ENCODE data around the gene ITPR1. TPM values are rescaled to one million over a fixed set of nuclear protein-coding genes. Genes with fewer than 3 reads are reported as not detected.
"Not testable (repeated sequence)": the region's sequence is repeated elsewhere in the genome, so short reads cannot be mapped to it uniquely, and the experiment has no call there.

The ITPR1 gene
- total and polyA plus RNA-seq, 10 of the 15 experiments (the other 5 are each of a cell fraction or from before 2014, with no cell fraction given), result 12.2 to 239 (median 28.4) TPM

- TF ChIP-seq, protein P1, sequence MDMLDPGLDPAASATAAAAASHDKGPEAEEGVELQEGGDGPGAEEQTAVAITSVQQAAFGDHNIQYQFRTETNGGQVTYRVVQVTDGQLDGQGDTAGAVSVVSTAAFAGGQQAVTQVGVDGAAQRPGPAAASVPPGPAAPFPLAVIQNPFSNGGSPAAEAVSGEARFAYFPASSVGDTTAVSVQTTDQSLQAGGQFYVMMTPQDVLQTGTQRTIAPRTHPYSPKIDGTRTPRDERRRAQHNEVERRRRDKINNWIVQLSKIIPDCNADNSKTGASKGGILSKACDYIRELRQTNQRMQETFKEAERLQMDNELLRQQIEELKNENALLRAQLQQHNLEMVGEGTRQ (IDR thresholded peaks at IDR 0.05; ENCODE audit: borderline replicate concordance, low read depth, low read length), result no peak
- TF ChIP-seq STAT3 (IDR thresholded peaks at IDR 0.05; ENCODE audit: low read depth, low read length), result no peak
- no peak for TF ChIP-seq STAT1 (conservative IDR thresholded peaks at IDR 0.05)
- TF ChIP-seq TAF1 (IDR thresholded peaks at IDR 0.05; ENCODE audit: borderline replicate concordance, low read depth, low read length), result no peak
- TF ChIP-seq IKZF1 (conservative IDR thresholded peaks at IDR 0.05), result no peak
Observed at GRCh38 chr3:4596612-4597011, 103.5 kb downstream of the ITPR1 start (continued).

DNA sequence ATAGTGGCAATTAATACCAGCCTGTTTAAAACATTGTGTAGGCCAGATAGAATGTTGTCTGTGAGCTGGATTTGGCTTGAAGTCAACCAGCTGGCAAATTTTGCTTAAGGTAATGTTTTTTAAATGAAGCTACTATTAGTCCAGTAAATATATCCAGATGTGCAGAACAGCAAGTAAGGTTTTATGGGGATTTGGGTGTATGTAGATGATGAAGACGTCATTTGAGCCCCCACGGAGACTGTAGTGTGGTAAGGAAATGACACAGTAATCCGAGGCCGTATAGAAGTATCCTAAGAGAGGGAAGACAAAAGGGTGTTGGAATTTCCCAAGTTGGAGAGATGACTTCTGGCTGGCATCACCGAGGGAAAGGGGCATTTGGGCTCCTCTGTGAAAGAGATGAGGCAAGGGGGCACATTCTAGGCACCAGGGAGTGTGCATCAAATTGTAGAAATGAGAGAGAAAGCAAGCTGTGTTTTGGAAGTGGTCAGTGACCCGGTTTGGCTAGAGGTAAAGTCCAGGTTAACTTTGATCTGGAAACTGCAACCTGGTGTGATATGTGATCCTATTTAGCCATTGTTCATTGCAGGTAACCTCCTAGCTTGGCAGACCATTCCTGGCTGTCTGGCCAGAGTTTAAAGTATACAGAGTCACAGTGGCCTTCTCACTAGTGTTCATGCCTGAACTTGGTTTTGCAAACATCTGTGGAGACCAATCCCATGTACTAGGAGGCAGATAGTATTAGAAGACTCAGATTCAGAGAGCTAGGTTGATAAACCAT, 104.2 kb downstream of the ITPR1 start:
- Histone ChIP-seq H3K4me3 (no peak overlapping the region), H3K36me3 (ENCODE audit: control insufficient read depth in 2 of 2, insufficient read depth in 2 of 2, low read length in 1 of 2) (no peaks in the 10 kb centered on the region; a peak in 1 of 4 replicates), H3K4me1 (ENCODE audit: control insufficient read depth, insufficient read depth, low read length) (no peaks in the 10 kb centered on the region), H3K9ac (ENCODE audit: control insufficient read depth, insufficient read depth, low read length) (no peak overlapping the region), H2AFZ (ENCODE audit: control insufficient read depth, low read depth, low read length) (no peak overlapping the region), H3K9me3 (replicated peaks; ENCODE audit: control insufficient read depth, insufficient read depth, low read length) (no peaks in the 10 kb centered on the region; the same call in 2 of the 3 replicates), H3K79me2 (ENCODE audit: control insufficient read depth, insufficient read depth, low read length) (no peaks in the 10 kb centered on the region), H4K20me1 (ENCODE audit: control insufficient read depth, insufficient read depth) (peaks cover 3% of the 10 kb centered on the region), H3K27ac (ENCODE audit: control insufficient read depth, insufficient read depth) (no peak overlapping the region), H3K4me2 (ENCODE audit: control insufficient read depth, insufficient read depth) (no peak overlapping the region), H3K27me3 (replicated peaks in 1 of 2; ENCODE audit: control insufficient read depth in 2 of 2, insufficient read depth in 2 of 2, low read length in 1 of 2) (no peaks in the 10 kb centered on the region)
- RAD21 ChIA-PET (ENCODE audit: unreplicated experiment), result interaction anchor here (1.2 kb wide), 1 partner anchor 36 kb away, joined by 3 read pairs; no protein-coding TSS in a partner anchor
- DNase-seq (ENCODE audit: low read depth, low spot score) (no peak), FAIRE-seq (no peak), ATAC-seq (no peak)
- CTCF ChIA-PET, result interaction anchor here (1.3 to 1.5 kb wide), 3 partner anchors 13 to 247 kb away, joined by 4 read pairs; no protein-coding TSS in a partner anchor
- SMC1A ChIA-PET (ENCODE audit: uncharacterized antibody, unreplicated experiment), result interaction anchor here (0.9 to 1.5 kb wide), 6 partner anchors 8 to 246 kb away, joined by 3 to 6 read pairs (median 4); no protein-coding TSS in a partner anchor
- BruUV-seq (replicated peaks), result no TSS peak
- in situ Hi-C loops (cut with MboI), result no loop called here
- POLR2A ChIA-PET, result no interaction called here
- WGBS (ENCODE audit: insufficient coverage, insufficient replicate concordance, low lambda C conversion rate, missing lambda C conversion rate), result 53% methylated on average over 6 of the region's 6 CpGs
- no peak for TF ChIP-seq EED (IDR thresholded peaks at IDR 0.05; ENCODE audit: low read depth)
- TF ChIP-seq, protein P2, sequence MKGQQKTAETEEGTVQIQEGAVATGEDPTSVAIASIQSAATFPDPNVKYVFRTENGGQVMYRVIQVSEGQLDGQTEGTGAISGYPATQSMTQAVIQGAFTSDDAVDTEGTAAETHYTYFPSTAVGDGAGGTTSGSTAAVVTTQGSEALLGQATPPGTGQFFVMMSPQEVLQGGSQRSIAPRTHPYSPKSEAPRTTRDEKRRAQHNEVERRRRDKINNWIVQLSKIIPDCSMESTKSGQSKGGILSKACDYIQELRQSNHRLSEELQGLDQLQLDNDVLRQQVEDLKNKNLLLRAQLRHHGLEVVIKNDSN (IDR thresholded peaks at IDR 0.05; ENCODE audit: borderline replicate concordance, extremely low read length, insufficient read depth, low read depth, low read length), result no peak
- TF ChIP-seq STAT1 (conservative IDR thresholded peaks at IDR 0.05), result no peak
- no peak for TF ChIP-seq HCFC1 (IDR thresholded peaks at IDR 0.05; ENCODE audit: low read length)
- no peak for TF ChIP-seq RFX5 (IDR thresholded peaks at IDR 0.05; ENCODE audit: low read depth, low read length)
- no peak for TF ChIP-seq NBN (IDR thresholded peaks at IDR 0.05)
- intact Hi-C loops (cut with micrococcal nuclease; ENCODE audit: unreplicated experiment), result no loop called here

- H3K9me3 ChIP-seq (replicated peaks; ENCODE audit: control insufficient read depth, insufficient read depth, low read length); H3K4me3 ChIP-seq; H3K36me3 ChIP-seq (ENCODE audit: control insufficient read depth in 2 of 2, insufficient read depth in 2 of 2, low read length in 1 of 2); H3K4me2 ChIP-seq (ENCODE audit: control insufficient read depth, insufficient read depth); CTCF ChIA-PET; H3K27ac ChIP-seq (ENCODE audit: control insufficient read depth, insufficient read depth); ATAC-seq; H3K9ac ChIP-seq (ENCODE audit: control insufficient read depth, insufficient read depth, low read length); RAD21 ChIA-PET (ENCODE audit: unreplicated experiment); H3K79me2 ChIP-seq (ENCODE audit: control insufficient read depth, insufficient read depth, low read length); H2AFZ ChIP-seq (ENCODE audit: control insufficient read depth, low read depth, low read length); FAIRE-seq; H4K20me1 ChIP-seq (ENCODE audit: control insufficient read depth, insufficient read depth); H3K4me1 ChIP-seq (ENCODE audit: control insufficient read depth, insufficient read depth, low read length); in situ Hi-C loops (cut with MboI); intact Hi-C loops (cut with micrococcal nuclease; ENCODE audit: unreplicated experiment); BruUV-seq (replicated peaks); H3K27me3 ChIP-seq (replicated peaks in 1 of 2; ENCODE audit: control insufficient read depth in 2 of 2, insufficient read depth in 2 of 2, low read length in 1 of 2); DNase-seq (ENCODE audit: low read depth, low spot score): not testable (repeated sequence)
- ChIA-PET POLR2A (interaction anchor here (0.6 kb wide), 1 partner anchor 224 kb away, joined by 4 read pairs; no protein-coding TSS in a partner anchor), SMC1A (ENCODE audit: uncharacterized antibody, unreplicated experiment) (interaction anchor here (0.6 to 1.2 kb wide), 3 partner anchors 8 to 54 kb away, joined by 3 read pairs; no protein-coding TSS in a partner anchor)
- 86% methylated on average over 5 of the region's 5 CpGs for WGBS (ENCODE audit: insufficient coverage, insufficient replicate concordance, low lambda C conversion rate, missing lambda C conversion rate)
Observed at GRCh38 chr3:4598232-4598631, 105.1 kb downstream of the ITPR1 start.

All from GM12878 (cell line).